PFSK-1 (cell line): Measurements from ENCODE around the gene FARP2.

Experiments
- FOXP2 ChIP-seq: optimal IDR thresholded peaks from 2 replicates; pipeline ENCODE3; 2011; ENCODE audit warnings: borderline replicate concordance, control low read depth, inconsistent platforms; ENCODE audit not compliant: insufficient read depth; ENCODE audit errors: extremely low read length, extremely low read depth
- POLR2AphosphoS5 ChIP-seq: IDR thresholded peaks from 2 replicates; pipeline ENCODE4 v1.6.1; 2012; ENCODE audit warnings: low read depth, mild to moderate bottlenecking, control low read depth, low read length, moderate library complexity
- REST ChIP-seq, 2 experiments: IDR thresholded peaks; 2 replicates each; pipeline versions ENCODE4 v1.6.1 to v1.8.0; 2011 to 2012; ENCODE audit warnings: low read depth in 2 of 2, low read length in 2 of 2, control low read depth in 1 of 2, inconsistent platforms in 1 of 2, mild to moderate bottlenecking in 1 of 2, moderate library complexity in 1 of 2; ENCODE audit not compliant: insufficient read depth in 1 of 2
- SIN3A ChIP-seq: IDR thresholded peaks from 2 replicates; pipeline ENCODE4 v1.6.1; 2012; ENCODE audit warnings: mild to moderate bottlenecking, low read length, moderate library complexity, borderline replicate concordance; ENCODE audit not compliant: insufficient read depth
- TAF1 ChIP-seq: IDR thresholded peaks from 2 replicates; pipeline ENCODE4 v1.6.1; 2012; ENCODE audit warnings: low read length, control low read depth, borderline replicate concordance; ENCODE audit not compliant: insufficient read depth

The FARP2 gene

GRCh38 chr2:241466230-241466629 is 110.1 kb downstream of the FARP2 start:
- TF ChIP-seq TAF1, result no peak
- no peak for TF ChIP-seq SIN3A
- no peak for TF ChIP-seq FOXP2
- TF ChIP-seq REST (IDR thresholded peaks at IDR 0.05; ENCODE audit: insufficient read depth in 1 of 2, low read depth in 2 of 2, low read length in 2 of 2), result no peak
- no peak for TF ChIP-seq POLR2AphosphoS5

- TF ChIP-seq REST (IDR thresholded peaks at IDR 0.05; ENCODE audit: insufficient read depth in 1 of 2, low read depth in 2 of 2, low read length in 2 of 2) (no peak), SIN3A (no peak), POLR2AphosphoS5 (no peak), FOXP2 (no peak), TAF1 (no peak)
Observed at GRCh38 chr2:241467777-241468475, 111.8 kb downstream of the FARP2 start.

GRCh38 chr2:241468476-241468781 is 112.3 kb downstream of the FARP2 start:
- TF ChIP-seq POLR2AphosphoS5 (no peak), FOXP2 (no peak), TAF1 (no peak), SIN3A (no peak), REST (IDR thresholded peaks at IDR 0.05; ENCODE audit: insufficient read depth in 1 of 2, low read depth in 2 of 2, low read length in 2 of 2) (no peak)

DNA sequence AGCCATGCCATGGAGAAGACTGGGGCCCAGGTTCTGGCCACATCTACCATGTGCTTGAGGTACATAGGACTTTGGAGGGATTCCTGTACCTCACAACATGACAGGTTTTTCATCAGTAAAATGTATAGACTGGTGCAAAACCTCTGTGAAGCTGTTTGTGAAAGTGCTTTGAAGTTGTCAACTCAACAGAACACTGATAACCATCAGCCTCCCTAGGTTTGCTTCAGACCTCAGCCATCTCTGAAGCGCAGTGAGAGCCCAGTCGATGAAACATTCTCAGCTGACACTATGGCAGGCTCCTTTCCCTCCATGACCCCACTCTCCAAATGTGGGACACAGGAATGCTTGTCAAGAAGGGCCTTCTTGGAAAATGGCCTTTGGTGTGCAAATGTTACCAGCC is 113.7 kb downstream of the FARP2 start:
- TF ChIP-seq POLR2AphosphoS5 (no peak), TAF1 (no peak), FOXP2 (no peak), REST (IDR thresholded peaks at IDR 0.05; ENCODE audit: insufficient read depth in 1 of 2, low read depth in 2 of 2, low read length in 2 of 2) (no peak), SIN3A (no peak)
